Heart left ventricle (tissue), 16 donors: ENCODE data around the gene STIM1. TPM values are rescaled to one million over a fixed set of nuclear protein-coding genes. Genes with fewer than 3 reads are reported as not detected.
A peak's percentile ranks its signal among the peaks of the same experiment; 100 is the strongest.

Experiments
- ATAC-seq, 4 donors: fragments of 200-7000 bp; cut with Tn5 transposase; one replicate each; pipeline ENCODE4 v1.9.1; 2020 to 2022; ENCODE audit warnings: moderate library complexity in 4 of 4, mild to moderate bottlenecking in 3 of 4, moderate number of reproducible peaks in 1 of 4
- DNase-seq, 5 donors: peaks; one replicate each; pipeline ENCODE4 v3.0.0-alpha.2; 2020
- H3K27ac ChIP-seq, 12 donors: fragments of 200-600 bp; sonication (generic) in 4 of 12; one replicate each; pipeline versions ENCODE4 v1.5.0 to v1.8.0; 2016 to 2022; ENCODE audit warnings: mild to moderate bottlenecking in 2 of 12
- H3K27me3 ChIP-seq, 9 donors: fragments of 200-600 bp; sonication (generic) in 2 of 9; one replicate each; pipeline versions ENCODE4 v1.5.1 to v1.8.0; 2016 to 2022; ENCODE audit warnings: mild to moderate bottlenecking in 3 of 9
- H3K36me3 ChIP-seq, 9 donors: fragments of 200-600 bp; sonication (generic) in 2 of 9; one replicate each; pipeline versions ENCODE4 v1.5.0 to v1.8.0; 2018 to 2022; ENCODE audit warnings: mild to moderate bottlenecking in 2 of 9
- H3K4me1 ChIP-seq, 12 donors: fragments of 200-600 bp; sonication (generic) in 4 of 12; one replicate each; pipeline versions ENCODE4 v1.5.0 to v1.8.0; 2016 to 2022; ENCODE audit warnings: mild to moderate bottlenecking in 3 of 12
- H3K4me3 ChIP-seq, 12 donors: fragments of 200-600 bp; sonication (generic) in 4 of 12; one replicate each; pipeline versions ENCODE4 v1.5.0 to v1.8.0; 2017 to 2022; ENCODE audit warnings: mild to moderate bottlenecking in 9 of 12, moderate library complexity in 4 of 12
- H3K9me3 ChIP-seq, 12 donors: fragments of 200-600 bp; sonication (generic) in 4 of 12; one replicate each; pipeline versions ENCODE4 v1.5.0 to v1.8.0; 2016 to 2022; ENCODE audit warnings: mild to moderate bottlenecking in 1 of 12
- POLR2A ChIP-seq, 2 donors: fragments of 450-650 bp; IDR thresholded peaks; one replicate each; pipeline ENCODE4 v1.6.1; 2017; ENCODE audit warnings: antibody characterized with exemption in 2 of 2, mild to moderate bottlenecking in 2 of 2, moderate library complexity in 2 of 2
- WGBS, 4 donors: extraction: QIAGEN DNeasy Blood & Tissue Kit in 2 of 4; methylation state at CpG; one replicate each; pipeline versions ENCODE4 v1.1.5 to v1.1.7; 2013 to 2018; 5-methylcytosine and 5-hydroxymethylcytosine counted together
- intact Hi-C, 10 donors: fragments of 100-400 bp; cut with DNase I; formaldehyde crosslinking; loops; one replicate each; pipeline versions ENCODE4 v1.11.1 to v1.14.2; 2022
- polyA plus RNA-seq, 2 donors: library from polyadenylated mRNA; stranded (reverse); fragments of 200-250 nt; gene quantifications; one replicate each; pipeline ENCODE4 v1.2.3, GENCODE V29; 2013
- total RNA-seq, 9 donors: library from RNA; depleted of rRNA in 2 of 9; stranded (reverse); fragments of >200 nt in 2 of 9; fragmentation: NEBNext Ultra II Directional in 3 of 9; extraction: Animal tissue kit (Norgen Biotek cat#: 25700) in 3 of 9; gene quantifications; one replicate each; pipeline versions ENCODE4 v1.1.0 to v1.2.4, GENCODE V29; 2016 to 2023
- TF ChIP-seq, protein P1 (sequence below), 12 donors: fragments of 200-600 bp; sonication (generic) in 4 of 12; IDR thresholded peaks; one replicate each; pipeline versions ENCODE4 v1.5.0 to v1.8.0; 2018 to 2022; ENCODE audit warnings: antibody characterized with exemption in 12 of 12, mild to moderate bottlenecking in 5 of 12
- donor health status: ischemic (EF 13 %, LVEDD 7.1; RV severe dilation, severe dysfunction).
- donor health status: healthy with polysubstance abuse.
- donor health status: DM: no; HTN: yes; CAD: no.
- donor health status: DM: no; HTN: no; CAD: no.
- donor health status: ischemic (EF 25% LVEDD 6.9; RV normal size, moderate dysfunction).
- donor health status: ischemic (EF 25% LVEDD 5.7; RV mildly dilated, moderate dysfunction).
- donor health status: healthy.
- donor health status: DM: yes; HTN: yes; CAD: no.
- donor health status: ischemic (EF 35%, LVEDD 5.7; RV mildly dilated, moderate dysfunction).
- donor health status: nonischemic (EF 11% LVEDD 7.7; RV severe dilation, severe dysfunction).
- donor health status: DM: yes; HTN: yes; CAD: no.
- donor health status: PGD.
- donor health status: ischemic (EF 29% LVEDD 5.4; RV normal size, mild dysfunction).
- donor health status: nonischemic (EF 23%, LVEDD 6.1; RV moderate dilation, normal function).

STIM1 gene
- total and polyA plus RNA-seq, 11 donors, result 13.2 to 42.9 (median 28.9) TPM

DNA sequence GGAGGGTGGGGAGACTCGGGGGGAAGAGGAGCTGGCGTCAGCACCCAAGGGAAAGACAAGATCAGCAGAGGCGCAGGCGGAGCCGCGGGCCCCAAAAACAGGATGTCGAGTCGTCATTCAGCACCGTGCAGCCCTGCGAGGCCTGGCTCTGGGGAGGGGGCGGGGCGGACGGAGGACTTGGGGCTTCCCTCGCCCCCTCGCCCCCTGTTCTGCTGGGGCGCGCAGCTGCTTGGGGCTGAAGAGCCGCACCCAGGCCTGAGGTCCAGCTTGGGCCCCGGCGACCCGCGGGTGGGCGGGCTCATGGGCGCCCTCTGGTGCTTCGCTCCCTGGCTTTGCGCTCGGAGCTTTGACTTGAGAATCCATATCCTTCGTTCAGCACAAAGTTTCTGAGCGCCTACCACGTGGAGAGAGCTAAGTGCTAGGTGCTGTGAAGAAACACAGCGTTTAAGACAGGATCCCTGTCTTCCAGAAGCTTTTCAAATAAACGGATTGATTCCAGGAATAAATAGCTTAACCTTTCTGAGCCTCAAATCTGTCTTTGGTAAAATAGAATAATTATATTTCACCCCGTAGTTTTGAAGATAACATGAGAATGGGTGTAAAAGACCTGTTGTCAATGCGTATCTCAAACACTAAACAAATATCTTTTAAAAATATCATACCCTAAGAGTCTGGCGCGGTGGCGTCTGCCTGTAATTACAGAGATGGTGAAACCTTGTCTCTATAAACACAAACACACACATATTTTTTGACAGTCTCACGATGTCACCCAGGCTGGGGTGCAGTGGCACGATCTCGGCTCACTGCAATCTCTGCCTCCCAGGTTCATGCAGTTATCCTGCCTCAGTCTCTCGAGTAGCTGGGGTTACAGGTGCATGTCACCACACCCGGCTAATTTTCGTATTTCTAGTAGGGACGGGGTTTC, 13.8 kb upstream of the STIM1 start:
- Histone ChIP-seq H3K27ac (peak overlapping the region; percentile 92 to 100 (median 98)), H3K36me3 (no peaks in the 10 kb centered on the region), H3K4me1 (peaks cover 8 to 41% (median 32%) of the 10 kb centered on the region in 12 donors), H3K9me3 (no peaks in the 10 kb centered on the region), H3K27me3 (no peaks in the 10 kb centered on the region), H3K4me3 (peak overlapping the region; percentile 42 to 98 (median 84))
- DNase-seq (peak; percentile 87 to 94 (median 88)), ATAC-seq (peak; percentile 44 to 78 (median 68))
- intact Hi-C loops, result loop anchor here in 8 of 10 donors (2.0 to 10.0 kb wide), 6 partner anchors 34 to 387 kb away; partner anchors contain the start of genes PGAP2 (in 4 of the 8) and NUP98 (in 3 of the 8)
- peak in 1 of 2 donors; percentile 44 for TF ChIP-seq POLR2A (IDR thresholded peaks at IDR 0.05)
- TF ChIP-seq, protein P1, sequence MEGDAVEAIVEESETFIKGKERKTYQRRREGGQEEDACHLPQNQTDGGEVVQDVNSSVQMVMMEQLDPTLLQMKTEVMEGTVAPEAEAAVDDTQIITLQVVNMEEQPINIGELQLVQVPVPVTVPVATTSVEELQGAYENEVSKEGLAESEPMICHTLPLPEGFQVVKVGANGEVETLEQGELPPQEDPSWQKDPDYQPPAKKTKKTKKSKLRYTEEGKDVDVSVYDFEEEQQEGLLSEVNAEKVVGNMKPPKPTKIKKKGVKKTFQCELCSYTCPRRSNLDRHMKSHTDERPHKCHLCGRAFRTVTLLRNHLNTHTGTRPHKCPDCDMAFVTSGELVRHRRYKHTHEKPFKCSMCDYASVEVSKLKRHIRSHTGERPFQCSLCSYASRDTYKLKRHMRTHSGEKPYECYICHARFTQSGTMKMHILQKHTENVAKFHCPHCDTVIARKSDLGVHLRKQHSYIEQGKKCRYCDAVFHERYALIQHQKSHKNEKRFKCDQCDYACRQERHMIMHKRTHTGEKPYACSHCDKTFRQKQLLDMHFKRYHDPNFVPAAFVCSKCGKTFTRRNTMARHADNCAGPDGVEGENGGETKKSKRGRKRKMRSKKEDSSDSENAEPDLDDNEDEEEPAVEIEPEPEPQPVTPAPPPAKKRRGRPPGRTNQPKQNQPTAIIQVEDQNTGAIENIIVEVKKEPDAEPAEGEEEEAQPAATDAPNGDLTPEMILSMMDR (IDR thresholded peaks at IDR 0.05), result peak; percentile 71 to 97 (median 90)
- 23 to 37% (median 29%) methylated on average over 29 to 44 of the region's 44 CpGs for WGBS, 4 donors

DNA sequence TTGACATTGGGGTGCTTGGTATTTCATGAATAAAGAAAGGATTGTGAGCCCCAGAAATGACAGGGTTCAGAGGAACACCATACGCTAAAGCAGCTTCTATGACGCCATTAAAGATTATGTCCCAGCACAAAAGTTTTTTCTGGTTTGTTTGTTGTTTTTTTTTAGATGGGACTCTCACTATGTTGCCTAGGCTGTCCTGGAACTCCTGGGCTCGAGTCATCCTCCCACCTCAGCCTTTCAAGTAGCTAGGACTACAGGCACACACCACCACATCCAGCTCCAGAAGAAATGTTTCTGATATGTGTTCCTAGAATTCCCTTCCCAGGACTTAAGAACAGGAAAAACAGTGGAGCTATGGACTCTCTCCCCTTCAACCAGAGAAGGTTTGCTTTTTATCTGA, 12.1 kb upstream of the STIM1 start:
- intact Hi-C loops, result loop anchor here in 6 of 10 donors (5.0 to 10.0 kb wide), 4 partner anchors 36 to 389 kb away; partner anchors contain the start of genes PGAP2 (in 4 of the 6) and NUP98 (in 1 of the 6)
- no peak overlapping the region for H3K27ac ChIP-seq
- WGBS, 4 donors, result 87 to 91% (median 90%) methylated on average over 3 of the region's 3 CpGs
- TF ChIP-seq POLR2A (IDR thresholded peaks at IDR 0.05), result no peak
- TF ChIP-seq, protein P1 (IDR thresholded peaks at IDR 0.05), result no peak
- H3K4me1 ChIP-seq, result peaks cover 0 to 24% (median 15%) of the 10 kb centered on the region in 12 donors
- H3K27me3 ChIP-seq, result no peaks in the 10 kb centered on the region
- no peak for DNase-seq
- no peaks in the 10 kb centered on the region for H3K9me3 ChIP-seq
- no peak overlapping the region for H3K4me3 ChIP-seq
- no peaks in the 10 kb centered on the region for H3K36me3 ChIP-seq
- no peak for ATAC-seq

DNA sequence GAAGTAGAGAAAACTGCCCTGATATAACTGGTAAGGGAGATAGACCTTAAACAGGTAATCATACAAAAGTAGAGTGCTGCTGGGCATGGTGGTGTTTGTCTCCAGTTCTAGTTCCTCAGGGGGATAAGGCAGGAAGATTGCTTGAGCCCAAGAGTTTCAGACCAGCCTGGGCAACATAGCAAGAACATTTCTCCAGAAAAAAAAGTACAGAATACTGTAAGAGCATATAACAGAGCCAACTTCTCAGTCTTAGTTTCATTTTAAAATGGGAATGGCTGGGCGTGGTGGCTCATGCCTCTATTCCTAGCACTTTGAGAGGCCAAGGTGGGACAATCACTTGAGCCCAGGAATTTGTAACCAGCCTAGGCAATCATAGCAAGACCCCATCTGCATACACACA, 10.2 kb upstream of the STIM1 start:
- Histone ChIP-seq H3K9me3 (no peaks in the 10 kb centered on the region), H3K4me3 (no peak overlapping the region), H3K36me3 (no peaks in the 10 kb centered on the region), H3K27me3 (no peaks in the 10 kb centered on the region), H3K4me1 (peaks cover 0 to 10% (median 3%) of the 10 kb centered on the region in 12 donors), H3K27ac (no peak overlapping the region)
- 82 to 96% (median 94%) methylated on average over 1 of the region's 1 CpG for WGBS, 4 donors
- intact Hi-C loops, result loop anchor here in 1 of 10 donors (10.0 kb wide), 1 partner anchor 390 kb away; no protein-coding TSS in a partner anchor
- ATAC-seq (no peak), DNase-seq (no peak)
- TF ChIP-seq, protein P1 (IDR thresholded peaks at IDR 0.05), result no peak
- no peak for TF ChIP-seq POLR2A (IDR thresholded peaks at IDR 0.05)

DNA sequence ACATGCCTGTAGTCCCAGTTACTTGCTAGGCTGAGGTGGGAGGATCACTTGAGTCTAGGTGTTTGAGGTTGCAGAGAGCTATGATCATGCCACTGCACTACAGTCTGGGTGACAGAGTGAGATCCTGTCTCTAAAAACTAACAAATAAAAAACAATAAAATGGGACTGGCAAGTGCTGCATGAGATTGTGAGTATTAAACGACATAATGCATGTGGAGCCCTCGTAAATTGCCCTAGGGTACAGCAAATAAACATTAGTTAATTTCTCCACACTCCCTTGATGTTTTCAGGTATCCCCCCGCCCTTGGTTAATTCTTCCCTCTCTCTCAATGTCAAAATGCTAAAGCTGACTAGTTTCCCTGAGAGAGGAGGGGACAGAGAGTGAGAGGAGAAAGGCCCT, 9.8 kb upstream of the STIM1 start:
- Histone ChIP-seq H3K9me3 (no peaks in the 10 kb centered on the region), H3K27me3 (no peaks in the 10 kb centered on the region), H3K4me1 (peaks cover 0 to 10% (median 2%) of the 10 kb centered on the region in 12 donors), H3K4me3 (no peak overlapping the region), H3K36me3 (no peaks in the 10 kb centered on the region), H3K27ac (no peak overlapping the region)
- WGBS, 4 donors, result 88 to 94% (median 92%) methylated on average over 3 of the region's 3 CpGs
- intact Hi-C loops, result loop anchor here in 1 of 10 donors (10.0 kb wide), 1 partner anchor 391 kb away; no protein-coding TSS in a partner anchor
- TF ChIP-seq, protein P1 (IDR thresholded peaks at IDR 0.05), result no peak
- TF ChIP-seq POLR2A (IDR thresholded peaks at IDR 0.05), result no peak
- ATAC-seq (no peak), DNase-seq (no peak)
